ENCODE measurements around the gene ZNF274.

- TF ChIP-seq, protein P1, sequence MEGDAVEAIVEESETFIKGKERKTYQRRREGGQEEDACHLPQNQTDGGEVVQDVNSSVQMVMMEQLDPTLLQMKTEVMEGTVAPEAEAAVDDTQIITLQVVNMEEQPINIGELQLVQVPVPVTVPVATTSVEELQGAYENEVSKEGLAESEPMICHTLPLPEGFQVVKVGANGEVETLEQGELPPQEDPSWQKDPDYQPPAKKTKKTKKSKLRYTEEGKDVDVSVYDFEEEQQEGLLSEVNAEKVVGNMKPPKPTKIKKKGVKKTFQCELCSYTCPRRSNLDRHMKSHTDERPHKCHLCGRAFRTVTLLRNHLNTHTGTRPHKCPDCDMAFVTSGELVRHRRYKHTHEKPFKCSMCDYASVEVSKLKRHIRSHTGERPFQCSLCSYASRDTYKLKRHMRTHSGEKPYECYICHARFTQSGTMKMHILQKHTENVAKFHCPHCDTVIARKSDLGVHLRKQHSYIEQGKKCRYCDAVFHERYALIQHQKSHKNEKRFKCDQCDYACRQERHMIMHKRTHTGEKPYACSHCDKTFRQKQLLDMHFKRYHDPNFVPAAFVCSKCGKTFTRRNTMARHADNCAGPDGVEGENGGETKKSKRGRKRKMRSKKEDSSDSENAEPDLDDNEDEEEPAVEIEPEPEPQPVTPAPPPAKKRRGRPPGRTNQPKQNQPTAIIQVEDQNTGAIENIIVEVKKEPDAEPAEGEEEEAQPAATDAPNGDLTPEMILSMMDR (IDR thresholded peaks at IDR 0.05), result no peak
- peak; percentile 39 for TF ChIP-seq POLR2A (IDR thresholded peaks at IDR 0.05)
Measured at GRCh38 chr19:58150328-58150921, 32.4 kb upstream of the ZNF274 start, which contains the start of gene ZNF329.
